NCI-H1694 (cell line): ENCODE results near the gene KRTAP2-3.
"Not testable (repeated sequence)": the region's sequence is repeated elsewhere in the genome, so short reads cannot be mapped to it uniquely, and the experiment has no call there.

Source experiments
- DNase-seq: peaks from one replicate; lab custom pipeline; 2025; lab: John Stamatoyannopoulos, UW

Gene KRTAP2-3

GRCh38 chr17:41067281-41067680 is 7.4 kb upstream of the KRTAP2-3 start:
- DNase-seq: no peak

DNA sequence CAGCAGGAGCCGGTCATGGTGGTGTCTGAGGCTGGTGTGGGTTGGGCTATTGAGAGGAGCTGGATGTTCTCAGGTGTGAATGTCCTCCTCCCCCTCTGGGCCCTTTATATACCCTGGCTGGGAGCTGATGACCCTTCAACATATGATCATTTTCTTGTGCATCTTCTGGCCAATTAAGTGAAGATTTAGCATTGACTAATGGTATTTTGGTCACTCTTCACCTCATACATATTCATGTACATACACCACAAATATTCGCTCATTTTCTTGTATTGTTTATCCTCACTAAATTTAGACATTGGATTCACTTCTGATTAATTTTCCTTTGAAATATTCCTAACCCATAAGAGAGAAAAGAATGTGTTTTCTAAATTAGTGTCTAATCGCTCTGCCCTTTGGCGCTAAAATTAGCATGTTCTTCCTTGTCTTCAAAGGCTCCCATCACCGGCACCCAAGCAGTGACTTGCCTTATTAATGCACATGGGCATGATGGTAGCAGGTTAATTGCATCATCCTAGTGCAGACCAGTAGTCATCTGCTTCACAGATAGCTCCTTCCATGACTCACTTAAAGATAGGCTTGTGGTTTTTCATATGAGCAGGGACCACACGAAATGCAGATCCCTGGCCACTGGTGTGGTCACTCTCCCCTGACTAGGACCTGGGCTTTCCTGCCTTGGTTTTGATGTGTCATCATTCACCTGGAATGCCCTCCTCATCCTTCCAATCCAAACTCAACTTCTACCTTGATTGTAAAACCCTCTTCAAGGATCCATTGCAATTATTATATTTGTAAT is 6.1 kb upstream of the KRTAP2-3 start, which contains the start of gene KRTAP2-4:
KRTAP2-4 (minus strand) TSS at position 51 of the 796 bp plus-strand sequence; CDS start at position 17, 34 bp downstream.
- DNase-seq: no peak

GRCh38 chr17:41065016-41065689 is 5.2 kb upstream of the KRTAP2-3 start:
- DNase-seq: not testable (repeated sequence)

- no peak for DNase-seq
Measured at GRCh38 chr17:41064301-41064700, 4.4 kb upstream of the KRTAP2-3 start.

DNA sequence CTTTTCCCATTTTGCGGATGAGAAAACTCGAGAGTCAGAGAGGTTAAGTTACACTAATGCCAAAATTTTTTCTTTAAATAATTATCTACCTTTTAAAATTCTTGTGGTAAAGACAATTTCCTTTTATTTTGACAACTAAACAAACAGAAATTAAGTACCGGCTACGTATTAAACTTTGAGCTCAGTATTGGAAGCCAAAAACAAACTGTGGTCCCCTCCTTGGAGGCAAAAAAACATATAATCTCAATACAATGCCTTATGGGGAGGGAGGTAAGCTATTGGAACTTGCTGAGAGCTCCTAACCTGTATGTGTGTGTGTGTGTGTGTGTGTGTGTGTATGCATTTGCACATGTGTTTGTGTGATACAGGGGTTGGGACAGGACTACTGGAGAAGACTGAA is 3.5 kb upstream of the KRTAP2-3 start:
- DNase-seq: no peak

DNA sequence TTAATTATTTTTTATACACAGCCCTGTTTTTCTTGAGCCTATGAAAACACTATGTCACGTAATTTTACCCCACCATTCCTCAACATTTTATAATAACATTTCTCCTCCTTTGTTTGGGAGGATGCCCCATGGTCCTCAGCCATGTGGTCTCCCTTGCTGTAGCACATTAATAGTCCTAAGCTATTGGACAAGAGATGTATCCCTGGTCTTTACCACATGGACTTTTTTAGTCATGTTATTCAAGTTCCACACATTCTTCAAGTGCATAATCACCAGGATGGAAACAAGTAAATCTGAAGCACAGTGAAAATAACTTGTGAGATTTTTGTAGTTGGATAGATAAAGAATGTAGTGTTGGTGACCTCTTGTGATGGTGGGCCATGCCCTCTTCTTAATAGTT is 2.0 kb upstream of the KRTAP2-3 start:
- no peak for DNase-seq

- DNase-seq: not testable (repeated sequence)
Measured at GRCh38 chr17:41059276-41060051, 450 bp downstream of the KRTAP2-3 start.

- DNase-seq: no peak
Measured at GRCh38 chr17:41058741-41059140, 1.2 kb downstream of the KRTAP2-3 start.

- DNase-seq: no peak
Measured at GRCh38 chr17:41057547-41057946, 2.4 kb downstream of the KRTAP2-3 start.

DNA sequence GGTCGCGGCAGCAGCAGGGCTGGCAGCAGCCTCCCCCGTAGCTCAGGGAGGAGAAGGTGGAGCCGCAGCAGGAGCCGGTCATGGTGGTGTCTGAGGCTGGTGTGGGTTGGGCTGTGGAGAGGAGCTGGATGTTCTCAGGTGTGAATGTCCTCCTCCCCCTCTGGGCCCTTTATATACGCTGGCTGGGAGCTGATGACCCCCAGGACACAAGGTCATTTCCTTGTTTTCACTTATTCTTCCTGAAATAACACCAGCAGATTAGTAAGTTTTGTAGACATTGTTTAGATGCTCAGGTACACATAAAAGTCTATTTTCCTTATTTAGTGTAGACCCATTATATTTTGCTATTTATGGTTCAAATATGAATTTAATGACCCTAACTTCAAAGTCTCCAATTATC is 4.8 kb downstream of the KRTAP2-3 start, which contains the start of gene KRTAP2-2:
KRTAP2-2 (minus strand) TSS at position 101 of the 400 bp plus-strand sequence; CDS start at position 82, 19 bp downstream.
- not testable (repeated sequence) for DNase-seq

DNA sequence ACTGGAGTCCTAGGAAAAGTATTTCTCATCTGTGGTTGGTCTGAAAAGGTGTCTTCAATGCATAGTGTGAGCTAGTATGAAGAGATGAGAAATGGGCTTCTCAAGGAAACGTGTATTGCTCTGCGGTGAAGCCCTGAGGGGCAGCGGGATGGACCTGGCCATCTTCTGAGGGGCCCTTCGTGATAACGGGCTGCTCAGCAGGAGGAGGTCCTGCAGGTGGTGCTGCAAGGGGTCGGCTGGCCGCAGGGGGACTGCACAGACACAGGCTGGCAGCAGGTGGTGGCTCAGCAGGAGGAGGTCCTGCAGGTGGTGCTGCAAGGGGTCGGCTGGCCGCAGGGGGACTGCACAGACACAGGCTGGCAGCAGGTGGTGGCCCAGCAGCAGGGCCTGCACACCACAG is 5.4 kb downstream of the KRTAP2-3 start:
- not testable (repeated sequence) for DNase-seq

DNA sequence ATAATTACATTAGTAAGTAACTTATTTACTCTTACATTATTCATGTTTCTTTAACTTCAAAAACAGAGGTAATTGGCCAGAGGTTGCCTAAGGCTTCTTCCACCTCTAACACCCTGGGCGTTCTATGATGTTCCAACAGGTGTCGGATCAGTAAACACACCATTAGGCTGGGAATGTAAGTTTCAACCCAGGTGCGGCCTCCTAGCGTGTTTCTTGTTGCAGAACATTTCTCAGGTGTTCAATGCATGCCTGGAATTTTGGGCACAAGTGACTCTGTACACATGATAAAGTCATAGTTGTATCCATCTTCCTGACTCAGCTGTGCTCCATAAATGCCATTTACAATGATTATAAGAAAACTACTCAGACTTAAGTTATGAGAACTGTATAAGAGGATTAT is 5.9 kb downstream of the KRTAP2-3 start:
- no peak for DNase-seq

GRCh38 chr17:41052566-41052965 is 7.3 kb downstream of the KRTAP2-3 start:
- DNase-seq: no peak

DNA sequence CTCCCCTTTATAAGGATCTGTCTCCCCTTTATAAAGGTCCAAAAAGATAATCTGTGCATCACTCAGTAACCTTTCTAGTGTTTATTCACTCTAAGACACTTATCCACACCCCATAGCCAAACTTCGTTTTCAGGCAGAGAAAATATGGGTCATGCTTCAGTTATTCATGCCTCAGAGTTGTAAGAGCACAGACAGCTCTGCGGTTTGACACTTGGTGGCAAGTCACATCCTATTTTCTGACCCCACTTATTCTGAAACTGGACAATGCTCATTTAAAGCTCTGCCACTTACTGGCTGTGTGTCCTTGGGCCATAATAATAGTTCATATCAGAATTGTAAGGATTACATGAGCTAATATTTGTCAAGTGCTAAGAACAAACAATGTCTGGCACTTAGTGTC is 10.8 kb downstream of the KRTAP2-3 start:
- DNase-seq: no peak

- no peak for DNase-seq
Measured at GRCh38 chr17:41048441-41048840, 11.5 kb downstream of the KRTAP2-3 start.

DNA sequence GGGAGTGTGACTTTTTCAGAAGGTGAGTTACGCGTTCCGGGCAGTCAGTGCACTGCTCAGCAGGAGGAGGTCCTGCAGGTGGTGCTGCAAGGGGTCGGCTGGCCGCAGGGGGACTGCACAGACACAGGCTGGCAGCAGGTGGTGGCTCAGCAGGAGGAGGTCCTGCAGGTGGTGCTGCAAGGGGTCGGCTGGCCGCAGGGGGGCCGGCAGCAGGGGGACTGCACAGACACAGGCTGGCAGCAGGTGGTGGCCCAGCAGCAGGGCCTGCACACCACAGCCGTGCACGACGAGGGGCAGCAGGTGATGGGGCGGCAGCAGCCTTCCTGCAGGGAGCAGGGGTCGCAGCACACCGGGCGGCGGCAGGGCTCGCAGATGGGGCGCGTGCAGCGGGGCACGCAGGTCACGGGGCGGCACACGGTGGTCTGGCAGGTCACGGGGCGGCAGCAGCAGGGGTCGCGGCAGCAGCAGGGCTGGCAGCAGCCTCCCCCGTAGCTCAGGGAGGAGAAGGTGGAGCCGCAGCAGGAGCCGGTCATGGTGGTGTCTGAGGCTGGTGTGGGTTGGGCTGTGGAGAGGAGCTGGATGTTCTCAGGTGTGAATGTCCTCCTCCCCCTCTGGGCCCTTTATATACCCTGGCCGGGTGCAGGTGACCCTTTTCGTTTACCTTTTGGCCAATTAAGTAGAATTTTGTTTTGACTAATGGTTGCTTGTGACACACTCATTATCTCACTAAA is 13.0 kb downstream of the KRTAP2-3 start, which contains the start of gene KRTAP2-1:
KRTAP2-1 (minus strand) TSS at position 582 of the 731 bp plus-strand sequence; CDS start at position 533, 49 bp downstream.
- not testable (repeated sequence) for DNase-seq

- no peak for DNase-seq
Measured at GRCh38 chr17:41042953-41043352, 17.0 kb downstream of the KRTAP2-3 start.

- DNase-seq: not testable (repeated sequence)
Measured at GRCh38 chr17:41040783-41041571, 18.9 kb downstream of the KRTAP2-3 start, which contains the start of gene KRTAP1-1. Gene KRTAP1-1 (minus strand): TSS chr17:41041450. CDS start chr17:41041397, 53 bp downstream.

DNA sequence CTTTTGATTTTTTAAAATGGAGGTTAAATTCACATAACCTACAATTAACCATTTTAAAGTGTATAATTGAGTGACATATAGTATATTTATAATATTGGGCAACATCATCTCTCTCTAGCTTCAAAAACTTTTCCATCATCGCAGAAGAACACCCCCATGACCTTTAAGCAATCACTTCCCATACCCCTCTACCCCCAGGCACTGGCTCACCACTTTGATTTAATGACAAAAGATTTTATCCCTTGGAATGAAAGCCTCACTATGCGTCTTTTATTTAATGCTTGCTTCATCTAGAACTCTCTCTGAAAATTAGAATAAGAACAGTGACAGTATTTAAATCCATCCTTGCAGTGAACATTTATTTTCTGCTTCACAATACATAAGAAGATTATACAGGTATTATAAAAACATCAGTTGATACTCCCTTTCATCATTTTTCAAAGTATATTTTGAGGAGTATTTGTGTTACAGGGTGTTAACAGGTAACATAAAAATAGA is 22.0 kb downstream of the KRTAP2-3 start:
- no peak for DNase-seq

DNA sequence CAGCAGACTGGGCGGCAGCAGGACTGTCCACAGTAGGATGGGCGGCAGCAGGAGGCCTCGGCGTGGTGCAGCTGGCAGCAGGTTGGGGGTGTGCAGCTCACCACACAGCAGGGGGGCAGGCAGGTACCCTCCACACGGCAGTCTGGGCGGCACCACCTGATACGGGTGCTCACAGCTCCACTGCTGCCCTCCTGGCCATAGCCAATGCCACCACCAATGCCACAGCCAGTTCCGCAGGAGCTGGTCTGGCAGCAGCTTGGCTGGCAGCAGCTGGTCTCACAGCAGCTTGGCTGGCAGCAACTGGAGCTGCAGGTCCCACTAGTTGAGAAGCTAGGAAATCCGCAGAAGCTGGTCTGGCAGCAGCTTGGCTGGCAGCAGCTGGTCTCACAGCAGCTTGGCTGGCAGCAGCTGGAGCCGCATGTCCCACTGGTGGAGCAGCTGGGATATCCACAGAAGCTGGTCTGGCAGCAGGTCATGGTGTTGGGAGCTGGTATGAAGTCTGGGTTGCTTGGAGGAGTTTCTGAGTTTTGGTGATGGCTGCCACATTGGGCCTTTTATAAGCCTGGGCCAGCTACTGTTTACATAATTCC is 25.5 kb downstream of the KRTAP2-3 start, which contains the start of gene KRTAP1-3:
KRTAP1-3 (minus strand) TSS at position 529 of the 590 bp plus-strand sequence; CDS start at position 476, 53 bp downstream.
- DNase-seq: not testable (repeated sequence)
